ENCODE data around the gene FPGT.

Gene FPGT

GRCh38 chr1:74195339-74195738, 2.7 kb upstream of the FPGT start:
- DNase-seq (ENCODE audit: low read depth) = no peak
- no peak for TF ChIP-seq CTCF (IDR thresholded peaks at IDR 0.05; ENCODE audit: low read length, missing control alignments)
- no peak overlapping the region for H3K4me3 ChIP-seq (replicated peaks; ENCODE audit: low read depth, low read length)

- peak overlapping the region; percentile 91 for H3K4me3 ChIP-seq (replicated peaks; ENCODE audit: low read depth, low read length)
- DNase-seq (ENCODE audit: low read depth) = no peak
- no peak for TF ChIP-seq CTCF (IDR thresholded peaks at IDR 0.05; ENCODE audit: low read length, missing control alignments)
Measured at GRCh38 chr1:74197255-74197654, 787 bp upstream of the FPGT start.

GRCh38 chr1:74199504-74199903, 1.5 kb downstream of the FPGT start:
- peak overlapping the region; percentile 91 for H3K4me3 ChIP-seq (replicated peaks; ENCODE audit: low read depth, low read length)
- peak; percentile 16 for DNase-seq (ENCODE audit: low read depth)
- TF ChIP-seq CTCF (IDR thresholded peaks at IDR 0.05; ENCODE audit: low read length, missing control alignments) = no peak

DNA sequence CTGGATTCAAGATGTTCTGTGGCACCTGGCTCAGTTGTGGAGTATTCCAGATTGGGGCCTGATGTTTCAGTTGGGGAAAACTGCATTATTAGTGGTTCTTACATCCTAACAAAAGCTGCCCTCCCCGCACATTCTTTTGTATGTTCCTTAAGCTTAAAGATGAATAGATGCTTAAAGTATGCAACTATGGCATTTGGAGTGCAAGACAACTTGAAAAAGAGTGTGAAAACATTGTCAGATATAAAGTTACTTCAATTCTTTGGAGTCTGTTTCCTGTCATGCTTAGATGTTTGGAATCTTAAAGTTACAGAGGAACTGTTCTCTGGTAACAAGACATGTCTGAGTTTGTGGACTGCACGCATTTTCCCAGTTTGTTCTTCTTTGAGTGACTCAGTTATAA, 7.2 kb downstream of the FPGT start:
- H3K4me3 ChIP-seq (replicated peaks; ENCODE audit: low read depth, low read length) = no peak overlapping the region
- DNase-seq (ENCODE audit: low read depth) = peak; percentile 23
- no peak for TF ChIP-seq CTCF (IDR thresholded peaks at IDR 0.05; ENCODE audit: low read length, missing control alignments)

- no peak for DNase-seq (ENCODE audit: low read depth)
- H3K4me3 ChIP-seq (replicated peaks; ENCODE audit: low read depth, low read length) = no peak overlapping the region
- TF ChIP-seq CTCF (IDR thresholded peaks at IDR 0.05; ENCODE audit: low read length, missing control alignments) = no peak
Measured at GRCh38 chr1:74215229-74215628, 17.2 kb downstream of the FPGT start.

- DNase-seq (ENCODE audit: low read depth) = no peak
Measured at GRCh38 chr1:74222701-74223100, 24.7 kb downstream of the FPGT start.

More at GRCh38 chr1:74222701-74223100, 24.7 kb downstream of the FPGT start:
- no peak overlapping the region for H3K4me3 ChIP-seq (replicated peaks; ENCODE audit: low read depth, low read length)
- no peak for TF ChIP-seq CTCF (IDR thresholded peaks at IDR 0.05; ENCODE audit: low read length, missing control alignments)
